A549 (cell line): ENCODE measurements around the gene OSTF1.

ENCODE experiments used
- CEBPB ChIP-seq, 2 experiments: fragments of >200 bp in 1 of 2; sonication (Bioruptor Twin) in 1 of 2; formaldehyde crosslinking in 1 of 2; IDR thresholded peaks; 2 replicates each; pipeline ENCODE4 v1.6.1; 2012 to 2016
- FOSB ChIP-seq: fragments of 250-450 bp; sonication (Bioruptor Pico); IDR thresholded peaks from 2 replicates; pipeline ENCODE4 v1.5.0; 2020; ENCODE audit warnings: mild to moderate bottlenecking, moderate library complexity
- JUN ChIP-seq, 2 experiments: fragments of >200 bp; sonication (Bioruptor Twin); formaldehyde crosslinking; IDR thresholded peaks; 2 replicates in 1 of 2; 3 replicates in 1 of 2; pipeline ENCODE4 v1.6.1; 2016 to 2017
- MAFK ChIP-seq: fragments of 450-650 bp; IDR thresholded peaks from 2 replicates; pipeline ENCODE4 v1.6.1; 2014; ENCODE audit not compliant: partially characterized antibody
- MAX ChIP-seq: IDR thresholded peaks from 2 replicates; pipeline ENCODE4 v1.6.1; 2012
- RFX5 ChIP-seq: fragments of 450-650 bp; IDR thresholded peaks from 2 replicates; pipeline ENCODE4 v1.7.1; 2014; ENCODE audit warnings: antibody characterized with exemption, mild to moderate bottlenecking, moderate library complexity
- SMC3 ChIP-seq: fragments of >200 bp; sonication (Bioruptor Twin); formaldehyde crosslinking; IDR thresholded peaks from 3 replicates; pipeline ENCODE4 v1.6.1; 2018; ENCODE audit warnings: inconsistent platforms
- TF ChIP-seq, protein P1 (sequence below): fragments of 150-350 bp; IDR thresholded peaks from 2 replicates; pipeline ENCODE4 v1.6.1; 2014; ENCODE audit warnings: low read depth, mild to moderate bottlenecking, low read length
- TF ChIP-seq, protein P2 (sequence below): fragments of >200 bp; sonication (Bioruptor Twin); formaldehyde crosslinking; IDR thresholded peaks from 3 replicates; pipeline ENCODE4 v1.5.1; 2016

DNA sequence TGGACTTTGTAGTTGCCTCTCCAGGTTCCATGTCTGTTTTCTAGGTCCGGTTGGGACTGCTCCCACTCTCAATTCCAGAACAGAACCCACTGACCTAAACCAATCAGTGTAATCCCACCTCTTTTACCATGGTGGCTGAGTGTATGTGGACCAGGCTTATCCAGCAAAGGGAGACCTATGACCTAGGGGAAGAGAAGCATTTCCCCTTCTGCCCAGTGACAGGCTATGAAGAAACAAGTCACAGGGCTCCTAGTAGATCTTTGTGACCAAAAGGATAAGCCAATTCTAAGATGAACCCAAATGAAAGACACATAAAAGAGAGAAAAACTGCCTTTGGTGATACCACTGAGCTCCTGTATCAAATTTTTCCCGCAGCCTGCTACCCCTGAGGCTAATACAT lies 6.7 kb upstream of the OSTF1 start:
- TF ChIP-seq, protein P1, sequence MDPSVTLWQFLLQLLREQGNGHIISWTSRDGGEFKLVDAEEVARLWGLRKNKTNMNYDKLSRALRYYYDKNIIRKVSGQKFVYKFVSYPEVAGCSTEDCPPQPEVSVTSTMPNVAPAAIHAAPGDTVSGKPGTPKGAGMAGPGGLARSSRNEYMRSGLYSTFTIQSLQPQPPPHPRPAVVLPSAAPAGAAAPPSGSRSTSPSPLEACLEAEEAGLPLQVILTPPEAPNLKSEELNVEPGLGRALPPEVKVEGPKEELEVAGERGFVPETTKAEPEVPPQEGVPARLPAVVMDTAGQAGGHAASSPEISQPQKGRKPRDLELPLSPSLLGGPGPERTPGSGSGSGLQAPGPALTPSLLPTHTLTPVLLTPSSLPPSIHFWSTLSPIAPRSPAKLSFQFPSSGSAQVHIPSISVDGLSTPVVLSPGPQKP = no peak
- no peak for TF ChIP-seq CEBPB (IDR thresholded peaks at IDR 0.05)
- TF ChIP-seq RFX5 = no peak
- TF ChIP-seq, protein P2, sequence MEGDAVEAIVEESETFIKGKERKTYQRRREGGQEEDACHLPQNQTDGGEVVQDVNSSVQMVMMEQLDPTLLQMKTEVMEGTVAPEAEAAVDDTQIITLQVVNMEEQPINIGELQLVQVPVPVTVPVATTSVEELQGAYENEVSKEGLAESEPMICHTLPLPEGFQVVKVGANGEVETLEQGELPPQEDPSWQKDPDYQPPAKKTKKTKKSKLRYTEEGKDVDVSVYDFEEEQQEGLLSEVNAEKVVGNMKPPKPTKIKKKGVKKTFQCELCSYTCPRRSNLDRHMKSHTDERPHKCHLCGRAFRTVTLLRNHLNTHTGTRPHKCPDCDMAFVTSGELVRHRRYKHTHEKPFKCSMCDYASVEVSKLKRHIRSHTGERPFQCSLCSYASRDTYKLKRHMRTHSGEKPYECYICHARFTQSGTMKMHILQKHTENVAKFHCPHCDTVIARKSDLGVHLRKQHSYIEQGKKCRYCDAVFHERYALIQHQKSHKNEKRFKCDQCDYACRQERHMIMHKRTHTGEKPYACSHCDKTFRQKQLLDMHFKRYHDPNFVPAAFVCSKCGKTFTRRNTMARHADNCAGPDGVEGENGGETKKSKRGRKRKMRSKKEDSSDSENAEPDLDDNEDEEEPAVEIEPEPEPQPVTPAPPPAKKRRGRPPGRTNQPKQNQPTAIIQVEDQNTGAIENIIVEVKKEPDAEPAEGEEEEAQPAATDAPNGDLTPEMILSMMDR = no peak
- no peak for TF ChIP-seq MAFK
- TF ChIP-seq JUN (IDR thresholded peaks at IDR 0.05) = no peak
- no peak for TF ChIP-seq SMC3
- no peak for TF ChIP-seq MAX
- TF ChIP-seq FOSB (CRISPR knock-in tag) = no peak
